Hepatocyte (in vitro differentiated cells): ENCODE data around the gene STRN. TPM values are rescaled to one million over a fixed set of nuclear protein-coding genes. Genes with fewer than 3 reads are reported as not detected.

ENCODE experiments used
- DNase-seq: peaks from one replicate; pipeline ENCODE4 v3.0.0-alpha.2; 2016; ENCODE audit warnings: low spot score
- H2AFZ ChIP-seq: fragments of 200-600 bp; sonication (generic); 2 replicates; pipeline ENCODE4 v1.6.0; 2016; ENCODE audit warnings: antibody characterized with exemption, mild to moderate bottlenecking
- H3K27ac ChIP-seq: fragments of 200-600 bp; sonication (generic); 2 replicates; pipeline ENCODE4 v1.5.1; 2016; ENCODE audit warnings: mild to moderate bottlenecking
- H3K27me3 ChIP-seq: fragments of 200-600 bp; sonication (generic); 2 replicates; pipeline ENCODE4 v1.6.1; 2016
- H3K36me3 ChIP-seq: fragments of 200-600 bp; sonication (generic); replicated peaks from 2 replicates; pipeline ENCODE4 v1.5.1; 2016; ENCODE audit warnings: low read depth; ENCODE audit not compliant: insufficient read depth
- H3K4me1 ChIP-seq: fragments of 200-600 bp; sonication (generic); 2 replicates; pipeline ENCODE4 v1.5.1; 2016; ENCODE audit warnings: mild to moderate bottlenecking, moderate library complexity; ENCODE audit not compliant: insufficient read depth
- H3K4me2 ChIP-seq: fragments of 200-600 bp; sonication (generic); 2 replicates; pipeline ENCODE4 v1.6.0; 2016
- H3K4me3 ChIP-seq: fragments of 200-600 bp; sonication (generic); 2 replicates; pipeline ENCODE4 v1.5.1; 2016; ENCODE audit warnings: mild to moderate bottlenecking
- H3K79me2 ChIP-seq: fragments of 200-600 bp; sonication (generic); 2 replicates; pipeline ENCODE4 v1.6.0; 2017; ENCODE audit warnings: mild to moderate bottlenecking
- H3K9me2 ChIP-seq: fragments of 200-600 bp; sonication (generic); replicated peaks from 2 replicates; pipeline ENCODE4 v1.6.0; 2017; ENCODE audit warnings: mild to moderate bottlenecking; ENCODE audit not compliant: insufficient read depth
- H3K9me3 ChIP-seq: fragments of 200-600 bp; sonication (generic); 2 replicates; pipeline ENCODE4 v1.5.1; 2016; ENCODE audit warnings: low read depth, mild to moderate bottlenecking
- H4K20me1 ChIP-seq: fragments of 200-600 bp; sonication (generic); 2 replicates; pipeline ENCODE4 v1.6.0; 2016; ENCODE audit warnings: mild to moderate bottlenecking; ENCODE audit not compliant: insufficient read depth, poor library complexity, severe bottlenecking
- CTCF ChIP-seq: fragments of 200-600 bp; sonication (generic); IDR thresholded peaks from 2 replicates; pipeline ENCODE4 v1.5.1; 2016; ENCODE audit warnings: antibody characterized with exemption, mild to moderate bottlenecking; ENCODE audit not compliant: poor library complexity
- EZH2 ChIP-seq: fragments of 200-600 bp; sonication (generic); IDR thresholded peaks from 2 replicates; pipeline ENCODE4 v1.6.1; 2016; ENCODE audit warnings: antibody characterized with exemption, mild to moderate bottlenecking, borderline replicate concordance
- EZH2phosphoT487 ChIP-seq: fragments of 200-600 bp; sonication (generic); IDR thresholded peaks from one replicate; pipeline ENCODE4 v1.6.1; 2018; ENCODE audit warnings: antibody characterized with exemption, mild to moderate bottlenecking, low read depth, moderate library complexity; ENCODE audit not compliant: unreplicated experiment, severe bottlenecking
- WGBS: methylation state at CpG from one replicate; pipeline ENCODE4 v1.1.6; 2016; ENCODE audit warnings: low lambda C conversion rate; ENCODE audit errors: missing lambda C conversion rate; 5-methylcytosine and 5-hydroxymethylcytosine counted together
- polyA plus RNA-seq: library from polyadenylated mRNA; unstranded; fragments of >200 nt; fragmentation: Nextera tagmentation; extraction: Ambion mirVana; gene quantifications from 2 replicates; pipeline ENCODE4 v1.2.1, GENCODE V29; 2016
- total RNA-seq: library from RNA; depleted of rRNA; stranded (reverse); fragments of >200 nt; gene quantifications from 2 replicates; pipeline ENCODE4 v1.2.3, GENCODE V29; 2014

The STRN gene
- total and polyA plus RNA-seq, 2 experiments from 2014 or later: 4.4 to 13.9 TPM

GRCh38 chr2:36973320-36973719 lies 7.0 kb upstream of the STRN start:
- Histone ChIP-seq H2AFZ (no peak overlapping the region), H3K27ac (no peak overlapping the region), H3K36me3 (no peaks in the 10 kb centered on the region), H3K4me3 (no peak overlapping the region), H4K20me1 (no peaks in the 10 kb centered on the region), H3K9me2 (no peaks in the 10 kb centered on the region), H3K79me2 (no peaks in the 10 kb centered on the region), H3K9me3 (no peaks in the 10 kb centered on the region), H3K27me3 (no peaks in the 10 kb centered on the region), H3K4me1 (no peaks in the 10 kb centered on the region), H3K4me2 (no peak overlapping the region)
- WGBS: 87% methylated on average over 2 of the region's 2 CpGs
- TF ChIP-seq EZH2: no peak
- TF ChIP-seq EZH2phosphoT487: no peak
- TF ChIP-seq CTCF: no peak
- DNase-seq: no peak

- Histone ChIP-seq H3K79me2 (no peaks in the 10 kb centered on the region), H4K20me1 (no peaks in the 10 kb centered on the region), H3K4me2 (no peak overlapping the region), H3K27ac (no peak overlapping the region), H3K27me3 (no peaks in the 10 kb centered on the region), H3K36me3 (no peaks in the 10 kb centered on the region), H3K4me3 (no peak overlapping the region), H3K4me1 (no peaks in the 10 kb centered on the region), H3K9me3 (no peaks in the 10 kb centered on the region), H2AFZ (no peak overlapping the region), H3K9me2 (no peaks in the 10 kb centered on the region)
- DNase-seq: no peak
- TF ChIP-seq EZH2: no peak
- no peak for TF ChIP-seq EZH2phosphoT487
- no peak for TF ChIP-seq CTCF
Measured at GRCh38 chr2:36971990-36972389, 5.7 kb upstream of the STRN start.

- Histone ChIP-seq H3K9me3 (no peaks in the 10 kb centered on the region), H3K27ac (peak overlapping the region; percentile 90), H3K9me2 (no peaks in the 10 kb centered on the region), H3K79me2 (peaks cover 26% of the 10 kb centered on the region), H4K20me1 (no peaks in the 10 kb centered on the region), H2AFZ (peak overlapping the region; percentile 93), H3K4me1 (peaks cover 9% of the 10 kb centered on the region), H3K27me3 (no peaks in the 10 kb centered on the region), H3K36me3 (no peaks in the 10 kb centered on the region), H3K4me3 (peak overlapping the region; percentile 63), H3K4me2 (peak overlapping the region; percentile 87)
- peak; percentile 35 for DNase-seq
- TF ChIP-seq CTCF: no peak
- no peak for TF ChIP-seq EZH2
- no peak for TF ChIP-seq EZH2phosphoT487
- 22% methylated on average over 15 of the region's 15 CpGs for WGBS
Measured at GRCh38 chr2:36967236-36967876, 1.0 kb upstream of the STRN start.
